HCT116 (cell line): Measurements from ENCODE around the gene PRRT3. TPM values are rescaled to one million over a fixed set of nuclear protein-coding genes. Genes with fewer than 3 reads are reported as not detected.

ENCODE experiments used
- ATAC-seq: fragments of 200-7000 bp; cut with Tn5 transposase; 2 replicates; pipeline ENCODE4 v1.9.1; 2020; ENCODE audit warnings: mild to moderate bottlenecking, moderate library complexity
- BruUV-seq: library from RNA; stranded (reverse); fragments of 400-500 nt; replicated peaks from 2 replicates; lab custom pipeline; 2021; lab: Mats Ljungman, UMichigan
- CTCF ChIA-PET: fragments of 300-600 bp; sonication (Branson Sonifier 250); formaldehyde crosslinking; loops from one replicate; lab custom pipeline; 2021; ENCODE audit warnings: antibody characterized with exemption; lab: Charles Lee
- POLR2A ChIA-PET: fragments of 300-600, 350-600 bp; sonication (Branson Sonifier 250); formaldehyde crosslinking; loops from one replicate; lab custom pipeline; 2021; ENCODE audit warnings: antibody characterized with exemption; lab: Charles Lee
- RAD21 ChIA-PET, 2 experiments: fragments of 300-600 bp; sonication (Branson Sonifier 250); formaldehyde crosslinking; loops; one replicate each; lab custom pipeline; 2023; ENCODE audit warnings: low total read pairs in 2 of 2; ENCODE audit not compliant: uncharacterized antibody in 2 of 2, unreplicated experiment in 2 of 2, low non-redundant PET in 1 of 2; lab: Charles Lee
- DNase-seq: peaks from one replicate; pipeline ENCODE4 v3.0.0-alpha.2; 2010; ENCODE audit warnings: low read depth, low spot score
- H2AFZ ChIP-seq: fragments of 200-600 bp; shearing (Covaris generic), sonication (generic); 2 replicates; pipeline ENCODE4 v1.6.1; 2017; ENCODE audit warnings: low read depth, mixed run types, mixed read lengths, antibody characterized with exemption, low read length; ENCODE audit not compliant: poor library complexity, severe bottlenecking
- H3K27ac ChIP-seq: 2 replicates; pipeline ENCODE4 v1.5.1; 2012; ENCODE audit warnings: low read depth, low read length
- H3K27me3 ChIP-seq: fragments of 200-600 bp; sonication (generic); 2 replicates; pipeline ENCODE4 v1.6.1; 2016; ENCODE audit warnings: mixed run types, low read length, mixed read lengths; ENCODE audit not compliant: insufficient read depth
- H3K36me3 ChIP-seq, 2 experiments: fragments of 200-500 bp in 1 of 2; fragments of 200-600 bp in 1 of 2; sonication (Bioruptor generic) in 1 of 2; sonication (generic) in 1 of 2; 2 replicates each; pipeline versions ENCODE4 v1.5.1 to v1.6.1; 2014 to 2016; ENCODE audit warnings: low read length in 2 of 2, inconsistent platforms in 1 of 2, mixed read lengths in 1 of 2, mixed run types in 1 of 2; ENCODE audit not compliant: insufficient read depth in 2 of 2, control insufficient read depth in 1 of 2
- H3K4me1 ChIP-seq, 2 experiments: fragments of 200-600 bp in 1 of 2; sonication (generic) in 1 of 2; 2 replicates each; pipeline versions ENCODE4 v1.5.1 to v1.6.1; 2012 to 2017; ENCODE audit warnings: low read length in 2 of 2, inconsistent platforms in 1 of 2, mild to moderate bottlenecking in 1 of 2, mixed read lengths in 1 of 2, mixed run types in 1 of 2, moderate library complexity in 1 of 2; ENCODE audit not compliant: insufficient read depth in 2 of 2, control insufficient read depth in 1 of 2
- H3K4me2 ChIP-seq: fragments of 200-600 bp; sonication (generic); 2 replicates; pipeline ENCODE4 v1.6.1; 2017; ENCODE audit warnings: mixed run types, low read length, mixed read lengths
- H3K4me3 ChIP-seq, 2 experiments: fragments of 200-600 bp in 1 of 2; sonication (generic) in 1 of 2; replicated peaks in 1 of 2; 2 replicates each; pipeline ENCODE4 v1.5.1; 2011 to 2016; ENCODE audit warnings: low read length in 2 of 2, control low read depth in 1 of 2, low read depth in 1 of 2, mild to moderate bottlenecking in 1 of 2, mixed read lengths in 1 of 2, mixed run types in 1 of 2
- H3K79me2 ChIP-seq: fragments of 200-600 bp; sonication (generic); 2 replicates; pipeline ENCODE4 v1.6.1; 2017; ENCODE audit warnings: mild to moderate bottlenecking, mixed run types, low read length, moderate library complexity, mixed read lengths; ENCODE audit not compliant: insufficient read depth
- H3K9ac ChIP-seq: fragments of 200-600 bp; sonication (generic); 2 replicates; pipeline ENCODE4 v1.6.1; 2016; ENCODE audit warnings: low read length, mixed read lengths
- H3K9me2 ChIP-seq: fragments of 200-600 bp; sonication (generic), shearing (Covaris generic); 2 replicates; pipeline ENCODE4 v1.6.1; 2017; ENCODE audit warnings: mixed run types, mild to moderate bottlenecking, moderate library complexity; ENCODE audit not compliant: insufficient read depth
- H3K9me3 ChIP-seq, 2 experiments: fragments of 200-500 bp in 1 of 2; fragments of 200-600 bp in 1 of 2; sonication (Bioruptor generic) in 1 of 2; sonication (generic) in 1 of 2; 2 replicates each; pipeline ENCODE4 v1.6.1; 2014 to 2017; ENCODE audit warnings: low read length in 2 of 2, mixed read lengths in 2 of 2, inconsistent platforms in 1 of 2, low read depth in 1 of 2, mild to moderate bottlenecking in 1 of 2, mixed run types in 1 of 2, moderate library complexity in 1 of 2; ENCODE audit not compliant: control insufficient read depth in 1 of 2, insufficient read depth in 1 of 2
- H4K20me1 ChIP-seq: fragments of 200-600 bp; sonication (generic), shearing (Covaris generic); 2 replicates; pipeline ENCODE4 v1.6.1; 2017; ENCODE audit warnings: mixed run types, mild to moderate bottlenecking, moderate library complexity; ENCODE audit not compliant: insufficient read depth
- ELF1 ChIP-seq: IDR thresholded peaks from 2 replicates; pipeline ENCODE4 v1.6.1; 2012; ENCODE audit warnings: low read depth, borderline replicate concordance
- FOSL1 ChIP-seq: IDR thresholded peaks from 2 replicates; pipeline ENCODE4 v1.6.1; 2012; ENCODE audit warnings: low read depth
- REST ChIP-seq: IDR thresholded peaks from 2 replicates; pipeline ENCODE4 v1.6.1; 2012; ENCODE audit warnings: low read depth
- SRF ChIP-seq: IDR thresholded peaks from 2 replicates; pipeline ENCODE4 v1.6.1; 2012; ENCODE audit warnings: low read depth
- YY1 ChIP-seq: IDR thresholded peaks from 2 replicates; pipeline ENCODE4 v1.6.1; 2011; ENCODE audit warnings: low read length, low read depth, moderate library complexity, mild to moderate bottlenecking; ENCODE audit not compliant: insufficient replicate concordance; ENCODE audit errors: extremely low read depth
- ZBTB33 ChIP-seq: IDR thresholded peaks from 2 replicates; pipeline ENCODE4 v1.6.1; 2011; ENCODE audit warnings: mild to moderate bottlenecking, low read length, moderate library complexity; ENCODE audit not compliant: insufficient replicate concordance; ENCODE audit errors: extremely low read depth
- ZNF274 ChIP-seq: fragments of 200-500 bp; sonication (Bioruptor generic); IDR thresholded peaks from 2 replicates; pipeline ENCODE4 v1.6.1; 2014; ENCODE audit warnings: mild to moderate bottlenecking, low read depth, low read length, inconsistent platforms
- intact Hi-C: fragments of 100-400 bp; cut with micrococcal nuclease; formaldehyde crosslinking; loops from 2 replicates; pipeline ENCODE4 v1.10.0; 2022
- total RNA-seq: library from RNA; stranded (reverse); gene quantifications from one replicate; pipeline ENCODE4 v1.2.1, GENCODE V29; 2021; ENCODE audit not compliant: unreplicated experiment

PRRT3 gene
- total RNA-seq, 1 experiment from 2014 or later = 0.96 TPM

GRCh38 chr3:9914011-9914410 lies 38.2 kb downstream of the PRRT3 start:
- H3K4me1 ChIP-seq = peaks cover 6 to 18% of the 10 kb centered on the region in 2 experiments; a peak in 3 of 4 replicates
- no peaks in the 10 kb centered on the region for H3K9me2 ChIP-seq
- intact Hi-C loops = no loop called here
- no peak overlapping the region for H3K27ac ChIP-seq
- H3K79me2 ChIP-seq = no peaks in the 10 kb centered on the region
- BruUV-seq = no TSS peak
- ATAC-seq = no peak
- H3K27me3 ChIP-seq = no peaks in the 10 kb centered on the region
- ChIA-PET POLR2A (no interaction called here), RAD21 (no interaction called here), CTCF (no interaction called here)
- H2AFZ ChIP-seq = no peak overlapping the region
- no peaks in the 10 kb centered on the region for H4K20me1 ChIP-seq
- H3K36me3 ChIP-seq = no peaks in the 10 kb centered on the region; a peak in 1 of 4 replicates
- no peak overlapping the region for H3K4me3 ChIP-seq
- H3K9me3 ChIP-seq = no peaks in the 10 kb centered on the region
- no peak overlapping the region for H3K4me2 ChIP-seq
- H3K9ac ChIP-seq = no peak overlapping the region
- DNase-seq = no peak
- no peak for TF ChIP-seq REST
- TF ChIP-seq ELF1 = no peak
- TF ChIP-seq ZBTB33 = no peak
- no peak for TF ChIP-seq SRF
- TF ChIP-seq FOSL1 = no peak
- no peak for TF ChIP-seq YY1
- TF ChIP-seq ZNF274 = no peak
